Heart left ventricle (tissue), 16 donors: ENCODE results near the gene RABEP2. TPM values are rescaled to one million over a fixed set of nuclear protein-coding genes. Genes with fewer than 3 reads are reported as not detected.

Experiments
- ATAC-seq, 4 donors: fragments of 200-7000 bp; cut with Tn5 transposase; one replicate each; pipeline ENCODE4 v1.9.1; 2020 to 2022; ENCODE audit warnings: moderate library complexity in 4 of 4, mild to moderate bottlenecking in 3 of 4, moderate number of reproducible peaks in 1 of 4
- DNase-seq, 5 donors: peaks; one replicate each; pipeline ENCODE4 v3.0.0-alpha.2; 2020
- H3K27ac ChIP-seq, 12 donors: fragments of 200-600 bp; sonication (generic) in 4 of 12; one replicate each; pipeline versions ENCODE4 v1.5.0 to v1.8.0; 2016 to 2022; ENCODE audit warnings: mild to moderate bottlenecking in 2 of 12
- H3K27me3 ChIP-seq, 9 donors: fragments of 200-600 bp; sonication (generic) in 2 of 9; one replicate each; pipeline versions ENCODE4 v1.5.1 to v1.8.0; 2016 to 2022; ENCODE audit warnings: mild to moderate bottlenecking in 3 of 9
- H3K36me3 ChIP-seq, 9 donors: fragments of 200-600 bp; sonication (generic) in 2 of 9; one replicate each; pipeline versions ENCODE4 v1.5.0 to v1.8.0; 2018 to 2022; ENCODE audit warnings: mild to moderate bottlenecking in 2 of 9
- H3K4me1 ChIP-seq, 12 donors: fragments of 200-600 bp; sonication (generic) in 4 of 12; one replicate each; pipeline versions ENCODE4 v1.5.0 to v1.8.0; 2016 to 2022; ENCODE audit warnings: mild to moderate bottlenecking in 3 of 12
- H3K4me3 ChIP-seq, 12 donors: fragments of 200-600 bp; sonication (generic) in 4 of 12; one replicate each; pipeline versions ENCODE4 v1.5.0 to v1.8.0; 2017 to 2022; ENCODE audit warnings: mild to moderate bottlenecking in 9 of 12, moderate library complexity in 4 of 12
- H3K9me3 ChIP-seq, 12 donors: fragments of 200-600 bp; sonication (generic) in 4 of 12; one replicate each; pipeline versions ENCODE4 v1.5.0 to v1.8.0; 2016 to 2022; ENCODE audit warnings: mild to moderate bottlenecking in 1 of 12
- POLR2A ChIP-seq, 2 donors: fragments of 450-650 bp; IDR thresholded peaks; one replicate each; pipeline ENCODE4 v1.6.1; 2017; ENCODE audit warnings: antibody characterized with exemption in 2 of 2, mild to moderate bottlenecking in 2 of 2, moderate library complexity in 2 of 2
- WGBS, 4 donors: extraction: QIAGEN DNeasy Blood & Tissue Kit in 2 of 4; methylation state at CpG; one replicate each; pipeline versions ENCODE4 v1.1.5 to v1.1.7; 2013 to 2018; 5-methylcytosine and 5-hydroxymethylcytosine counted together
- intact Hi-C, 10 donors: fragments of 100-400 bp; cut with DNase I; formaldehyde crosslinking; loops; one replicate each; pipeline versions ENCODE4 v1.11.1 to v1.14.2; 2022
- polyA plus RNA-seq, 2 donors: library from polyadenylated mRNA; stranded (reverse); fragments of 200-250 nt; gene quantifications; one replicate each; pipeline ENCODE4 v1.2.3, GENCODE V29; 2013
- total RNA-seq, 9 donors: library from RNA; depleted of rRNA in 2 of 9; stranded (reverse); fragments of >200 nt in 2 of 9; fragmentation: NEBNext Ultra II Directional in 3 of 9; extraction: Animal tissue kit (Norgen Biotek cat#: 25700) in 3 of 9; gene quantifications; one replicate each; pipeline versions ENCODE4 v1.1.0 to v1.2.4, GENCODE V29; 2016 to 2023
- TF ChIP-seq, protein P1 (sequence below), 12 donors: fragments of 200-600 bp; sonication (generic) in 4 of 12; IDR thresholded peaks; one replicate each; pipeline versions ENCODE4 v1.5.0 to v1.8.0; 2018 to 2022; ENCODE audit warnings: antibody characterized with exemption in 12 of 12, mild to moderate bottlenecking in 5 of 12
- donor health status: ischemic (EF 13 %, LVEDD 7.1; RV severe dilation, severe dysfunction).
- donor health status: healthy with polysubstance abuse.
- donor health status: DM: no; HTN: yes; CAD: no.
- donor health status: DM: no; HTN: no; CAD: no.
- donor health status: ischemic (EF 25% LVEDD 6.9; RV normal size, moderate dysfunction).
- donor health status: ischemic (EF 25% LVEDD 5.7; RV mildly dilated, moderate dysfunction).
- donor health status: healthy.
- donor health status: DM: yes; HTN: yes; CAD: no.
- donor health status: ischemic (EF 35%, LVEDD 5.7; RV mildly dilated, moderate dysfunction).
- donor health status: nonischemic (EF 11% LVEDD 7.7; RV severe dilation, severe dysfunction).
- donor health status: DM: yes; HTN: yes; CAD: no.
- donor health status: PGD.
- donor health status: ischemic (EF 29% LVEDD 5.4; RV normal size, mild dysfunction).
- donor health status: nonischemic (EF 23%, LVEDD 6.1; RV moderate dilation, normal function).

Gene RABEP2
- total and polyA plus RNA-seq, 11 donors = 10.2 to 31.1 (median 14.9) TPM

- 54 to 69% (median 64%) methylated on average over 2 to 17 of the region's 17 CpGs for WGBS, 4 donors
- Histone ChIP-seq H3K27ac (no peak overlapping the region), H3K4me3 (no peak overlapping the region), H3K9me3 (no peaks in the 10 kb centered on the region), H3K36me3 (peaks cover 0 to 38% (median 34%) of the 10 kb centered on the region in 9 donors), H3K27me3 (peaks cover 0 to 6% (median 0%) of the 10 kb centered on the region in 9 donors), H3K4me1 (peaks cover 4 to 16% (median 11%) of the 10 kb centered on the region in 12 donors)
- no peak for DNase-seq
- ATAC-seq = no peak
- intact Hi-C loops = loop anchor here in 5 of 10 donors (5.0 kb wide), 4 partner anchors 46 to 71 kb away; partner anchors contain the start of gene ATXN2L (in 1 of the 5)
- TF ChIP-seq, protein P1, sequence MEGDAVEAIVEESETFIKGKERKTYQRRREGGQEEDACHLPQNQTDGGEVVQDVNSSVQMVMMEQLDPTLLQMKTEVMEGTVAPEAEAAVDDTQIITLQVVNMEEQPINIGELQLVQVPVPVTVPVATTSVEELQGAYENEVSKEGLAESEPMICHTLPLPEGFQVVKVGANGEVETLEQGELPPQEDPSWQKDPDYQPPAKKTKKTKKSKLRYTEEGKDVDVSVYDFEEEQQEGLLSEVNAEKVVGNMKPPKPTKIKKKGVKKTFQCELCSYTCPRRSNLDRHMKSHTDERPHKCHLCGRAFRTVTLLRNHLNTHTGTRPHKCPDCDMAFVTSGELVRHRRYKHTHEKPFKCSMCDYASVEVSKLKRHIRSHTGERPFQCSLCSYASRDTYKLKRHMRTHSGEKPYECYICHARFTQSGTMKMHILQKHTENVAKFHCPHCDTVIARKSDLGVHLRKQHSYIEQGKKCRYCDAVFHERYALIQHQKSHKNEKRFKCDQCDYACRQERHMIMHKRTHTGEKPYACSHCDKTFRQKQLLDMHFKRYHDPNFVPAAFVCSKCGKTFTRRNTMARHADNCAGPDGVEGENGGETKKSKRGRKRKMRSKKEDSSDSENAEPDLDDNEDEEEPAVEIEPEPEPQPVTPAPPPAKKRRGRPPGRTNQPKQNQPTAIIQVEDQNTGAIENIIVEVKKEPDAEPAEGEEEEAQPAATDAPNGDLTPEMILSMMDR (IDR thresholded peaks at IDR 0.05) = no peak
- TF ChIP-seq POLR2A (IDR thresholded peaks at IDR 0.05) = no peak
Observed at GRCh38 chr16:28876019-28876659, 48.9 kb downstream of the RABEP2 start.

DNA sequence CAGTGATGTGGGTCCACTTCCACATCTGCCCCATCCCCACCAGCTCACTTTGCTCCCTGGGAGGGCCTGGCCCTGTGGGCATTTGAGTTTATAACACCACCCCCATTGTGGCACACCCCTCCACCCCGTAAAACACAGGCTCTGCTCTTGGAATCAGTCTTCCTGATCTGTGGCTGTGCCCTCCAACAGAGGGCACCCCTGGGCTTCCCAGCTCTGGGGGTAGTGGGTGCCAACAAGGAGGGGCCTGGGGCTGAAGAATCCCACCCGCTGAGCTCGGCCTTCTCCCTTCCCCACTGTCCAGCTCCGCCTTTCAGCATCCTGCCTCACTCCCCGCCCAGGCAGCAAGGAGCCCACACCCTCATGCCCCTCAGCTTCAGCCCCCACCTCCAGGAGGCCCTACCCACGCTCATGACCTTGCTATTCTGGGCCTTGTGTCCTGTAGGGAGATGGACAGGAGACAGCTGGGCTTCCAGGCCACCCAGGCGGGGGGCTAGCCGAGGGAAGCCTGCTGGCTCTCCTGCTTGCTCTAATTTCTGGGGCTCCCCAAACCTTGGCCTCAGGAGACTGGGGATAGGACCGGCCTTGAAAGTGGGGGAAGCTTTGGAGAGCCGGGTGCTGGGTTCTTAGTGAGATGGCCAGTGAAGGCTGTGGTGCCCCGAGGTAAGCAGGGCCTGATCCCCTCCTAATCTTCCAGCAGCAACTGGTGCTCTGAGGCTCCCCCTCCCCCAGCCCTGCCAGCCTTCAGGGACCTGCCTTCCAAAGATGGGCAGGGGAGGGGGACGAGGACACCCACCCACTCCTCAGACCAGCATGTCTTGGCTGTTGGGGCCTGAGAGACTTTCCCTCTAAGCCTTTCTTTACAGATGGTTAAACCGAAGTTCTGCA, 49.7 kb downstream of the RABEP2 start:
- no peak for TF ChIP-seq POLR2A (IDR thresholded peaks at IDR 0.05)
- TF ChIP-seq, protein P1 (IDR thresholded peaks at IDR 0.05) = no peak
- H3K27me3 ChIP-seq = peaks cover 0 to 2% (median 0%) of the 10 kb centered on the region in 9 donors
- intact Hi-C loops = loop anchor here in 5 of 10 donors (5.0 kb wide), 4 partner anchors 47 to 72 kb away; partner anchors contain the start of gene ATXN2L (in 1 of the 5)
- WGBS, 4 donors = 60 to 75% (median 61%) methylated on average over 7 to 13 of the region's 13 CpGs
- H3K36me3 ChIP-seq = peaks cover 0 to 46% (median 40%) of the 10 kb centered on the region in 9 donors
- no peaks in the 10 kb centered on the region for H3K9me3 ChIP-seq
- DNase-seq (no peak), ATAC-seq (no peak)
- H3K27ac ChIP-seq = no peak overlapping the region
- peaks cover 4 to 13% (median 10%) of the 10 kb centered on the region in 12 donors for H3K4me1 ChIP-seq
- H3K4me3 ChIP-seq = no peak overlapping the region

DNA sequence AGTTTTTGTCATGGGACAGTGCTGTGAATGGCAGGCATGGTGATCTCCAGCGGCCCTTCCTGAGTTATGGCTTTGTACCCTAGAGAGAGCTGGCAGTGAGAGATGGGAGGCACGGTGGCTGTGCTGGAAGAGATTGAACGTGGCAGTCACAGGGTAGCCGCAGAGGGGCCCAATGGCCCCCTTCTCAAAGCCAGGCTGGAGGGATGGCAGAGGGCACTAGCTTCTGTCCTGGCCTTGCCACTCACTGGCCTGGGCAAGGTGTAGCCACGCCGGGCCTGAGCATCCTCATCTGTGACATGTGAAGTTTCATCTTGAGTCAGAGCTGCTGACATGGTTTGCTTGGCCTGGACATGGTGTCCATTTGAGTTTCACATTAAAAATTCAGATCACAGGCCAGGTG, 50.6 kb downstream of the RABEP2 start:
- intact Hi-C loops = no loop called here
- no peak for ATAC-seq
- H3K4me3 ChIP-seq = no peak overlapping the region
- 95 to 97% (median 96%) methylated on average over 6 of the region's 6 CpGs for whole genome bisulfite sequencing, 4 donors
- H3K9me3 ChIP-seq = no peaks in the 10 kb centered on the region
- peaks cover 2 to 56% (median 50%) of the 10 kb centered on the region in 9 donors for H3K36me3 ChIP-seq
- peaks cover 0 to 7% (median 4%) of the 10 kb centered on the region in 12 donors for H3K4me1 ChIP-seq
- no peak for DNase-seq
- TF ChIP-seq, protein P1 (IDR thresholded peaks at IDR 0.05) = no peak
- no peak for TF ChIP-seq POLR2A (IDR thresholded peaks at IDR 0.05)
- H3K27ac ChIP-seq = no peak overlapping the region
- H3K27me3 ChIP-seq = no peaks in the 10 kb centered on the region
